ENCODE measurements around the gene ALG12. TPM values are rescaled to one million over a fixed set of nuclear protein-coding genes. Genes with fewer than 3 reads are reported as not detected.

The ALG12 gene
- total and polyA plus RNA-seq, 2 of the 8 experiments (the other 6 are each of a cell fraction or from before 2014, with no cell fraction given) = 13.4 to 22.5 TPM

DNA sequence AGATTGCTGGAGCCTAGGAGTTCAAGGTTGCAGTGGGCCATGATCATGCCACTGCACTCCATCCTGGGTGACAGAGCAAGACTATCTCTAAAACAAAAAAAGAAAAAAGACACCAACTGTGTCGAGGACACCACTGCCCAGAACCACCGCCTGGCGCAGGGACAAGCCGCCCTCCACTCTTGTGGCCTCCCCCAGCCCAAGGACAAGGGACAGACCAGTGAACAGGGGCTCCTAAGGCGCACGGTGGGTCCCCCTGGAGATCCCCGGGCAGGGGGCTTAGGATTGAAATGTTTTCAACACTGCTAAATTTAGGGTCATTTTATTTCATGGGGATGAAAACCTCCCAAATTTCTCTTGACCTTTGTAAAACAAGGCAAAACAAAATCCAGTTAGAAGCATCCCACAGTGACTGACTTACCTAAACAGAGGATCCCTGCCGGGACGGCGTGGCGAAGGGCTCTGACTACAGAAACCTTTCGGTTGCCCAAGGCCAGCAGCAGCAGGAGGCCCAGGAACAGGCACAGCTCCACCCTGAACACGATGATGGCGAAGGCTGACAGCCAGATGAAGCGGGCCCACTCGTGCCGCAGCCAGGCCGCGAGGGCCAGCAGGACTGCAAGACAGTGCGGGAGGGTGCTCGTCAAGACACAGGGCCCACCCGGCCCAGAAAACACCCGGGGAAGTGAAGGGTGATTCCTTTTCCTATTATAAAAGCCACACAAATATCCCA lies 8.6 kb downstream of the ALG12 start:
- Histone ChIP-seq H2BK15ac (ENCODE audit: low read length) (no peak overlapping the region), H4K20me1 (replicated peaks in 1 of 2; ENCODE audit: control insufficient read depth in 1 of 2, insufficient read depth in 2 of 2, low read length in 2 of 2) (peaks cover 2 to 18% of the 10 kb centered on the region in 2 experiments), H4K5ac (ENCODE audit: insufficient read length, low read depth, low read length) (no peak overlapping the region), H4K8ac (ENCODE audit: extremely low read depth, insufficient read depth, low read length) (peak overlapping the region; percentile 35; the same call in 1 of the 2 replicates), H2BK120ac (replicated peaks; ENCODE audit: low read depth, low read length) (no peak overlapping the region), H3K4ac (replicated peaks; ENCODE audit: insufficient read length, low read depth, low read length) (no peak overlapping the region), H3K79me2 (ENCODE audit: control insufficient read depth in 1 of 2, insufficient read depth in 2 of 2, low read length in 2 of 2) (no peaks in the 10 kb centered on the region), H3K9me3 (ENCODE audit: insufficient read depth in 2 of 2, low read depth in 1 of 2, low read length in 1 of 2) (no peaks in the 10 kb centered on the region), H3K36me3 (ENCODE audit: control insufficient read depth in 2 of 4, insufficient read depth in 4 of 4, low read length in 3 of 4) (peaks cover 0 to 6% (median 1%) of the 10 kb centered on the region in 4 experiments; a peak in 4 of 8 replicates), H3K4me1 (replicated peaks in 1 of 4; ENCODE audit: control insufficient read depth in 3 of 4, insufficient read depth in 4 of 4, low read length in 3 of 4) (no peaks in the 10 kb centered on the region; a peak in 1 of 7 replicates), H2BK5ac (ENCODE audit: low read depth, low read length) (no peak overlapping the region), H3K56ac (replicated peaks; ENCODE audit: insufficient read length, low read depth, low read length) (no peak overlapping the region), H2AK5ac (ENCODE audit: low read depth, low read length) (no peak overlapping the region), H3K23me2 (ENCODE audit: low read depth, low read length) (no peaks in the 10 kb centered on the region), H3K9ac (replicated peaks in 1 of 4; ENCODE audit: extremely low read depth in 1 of 4, low read depth in 3 of 4, low read length in 3 of 4) (no peak overlapping the region), H3K27me3 (replicated peaks in 1 of 4; ENCODE audit: control insufficient read depth in 3 of 4, extremely low read depth in 1 of 4, insufficient read depth in 3 of 4, low read length in 3 of 4) (no peaks in the 10 kb centered on the region), H3K27ac (ENCODE audit: low read depth, low read length) (no peak overlapping the region), H3K4me2 (ENCODE audit: insufficient read depth in 1 of 2, low read depth in 2 of 2, low read length in 2 of 2) (no peak overlapping the region), H2AFZ (ENCODE audit: low read length) (no peak overlapping the region), H2BK20ac (ENCODE audit: low read length) (no peak overlapping the region), H3K14ac (ENCODE audit: insufficient read length) (no peak overlapping the region), H3K18ac (ENCODE audit: extremely low read depth, low read length) (no peak overlapping the region), H3K4me3 (ENCODE audit: extremely low read depth in 1 of 4, insufficient read depth in 2 of 4, low read depth in 3 of 4, low read length in 4 of 4) (no peak overlapping the region), H3K23ac (ENCODE audit: insufficient read length) (no peak overlapping the region), H4K91ac (replicated peaks; ENCODE audit: insufficient read length, low read length) (no peak overlapping the region), H2BK12ac (ENCODE audit: low read depth, low read length) (no peak overlapping the region), H3K79me1 (ENCODE audit: low read depth, low read length) (peaks cover 2% of the 10 kb centered on the region; the same call in 1 of the 2 replicates)
- ChIA-PET CTCF (ENCODE audit: partially characterized antibody) (no interaction called here), POLR2A (ENCODE audit: partially characterized antibody) (no interaction called here)
- no peak for DNase-seq (ENCODE audit: low read depth in 1 of 2, low spot score in 2 of 2)
- FAIRE-seq = no peak
- 93% methylated on average over 21 of the region's 23 CpGs; no CpG with 5 or more reads in 1 of the 2 experiments for WGBS, 2 experiments (ENCODE audit: extremely low coverage in 1 of 2, insufficient coverage in 1 of 2, insufficient read length in 1 of 2, insufficient replicate concordance in 2 of 2, low coverage in 1 of 2, low lambda C conversion rate in 2 of 2, missing lambda C conversion rate in 1 of 2)
- no peak for TF ChIP-seq SAP30 (IDR thresholded peaks at IDR 0.05; ENCODE audit: insufficient read depth, insufficient replicate concordance, low read length)

Measured in H1 (cell line).